Esophagus squamous epithelium (tissue), 5 donors: ENCODE results near the gene SUCLG2. TPM values are rescaled to one million over a fixed set of nuclear protein-coding genes. Genes with fewer than 3 reads are reported as not detected.
A peak's percentile ranks its signal among the peaks of the same experiment; 100 is the strongest.

Experiments used
- DNase-seq: peaks from one replicate; lab custom pipeline; 2025; lab: John Stamatoyannopoulos, UW
- H3K27ac ChIP-seq, 4 donors: fragments of 200-600 bp; sonication (generic); one replicate each; pipeline ENCODE4 v1.5.1; 2016 to 2019; ENCODE audit warnings: mild to moderate bottlenecking in 1 of 4
- H3K27me3 ChIP-seq, 4 donors: fragments of 200-600 bp; sonication (generic); 1 replicate in 3 of 4; 2 replicates in 1 of 4; pipeline versions ENCODE4 v1.5.1 to v1.6.0; 2017 to 2021; ENCODE audit warnings: antibody characterized with exemption in 1 of 4
- H3K36me3 ChIP-seq, 3 donors: fragments of 200-600 bp; sonication (generic); one replicate each; pipeline ENCODE4 v1.5.1; 2016 to 2019
- H3K4me1 ChIP-seq, 3 donors: fragments of 200-600 bp; sonication (generic); one replicate each; pipeline ENCODE4 v1.5.1; 2017 to 2019
- H3K4me3 ChIP-seq, 4 donors: fragments of 200-600 bp; sonication (generic); 1 replicate in 3 of 4; 2 replicates in 1 of 4; pipeline ENCODE4 v1.5.1; 2016 to 2019; ENCODE audit warnings: mild to moderate bottlenecking in 2 of 4, moderate library complexity in 1 of 4
- H3K9me3 ChIP-seq, 3 donors: fragments of 200-600 bp; sonication (generic); one replicate each; pipeline ENCODE4 v1.5.1; 2016 to 2019
- CTCF ChIP-seq, 6 experiments: fragments of 450-650 bp in 4 of 6; fragments of 200-600 bp in 2 of 6; sonication (generic) in 2 of 6; IDR thresholded peaks; one replicate each; pipeline ENCODE4 v1.5.1; 2016 to 2019; ENCODE audit warnings: antibody characterized with exemption in 6 of 6, mild to moderate bottlenecking in 4 of 6, moderate library complexity in 4 of 6
- POLR2A ChIP-seq, 4 donors: fragments of 450-650 bp; IDR thresholded peaks; one replicate each; pipeline ENCODE4 v1.6.1; 2017; ENCODE audit warnings: antibody characterized with exemption in 4 of 4, mild to moderate bottlenecking in 4 of 4, moderate library complexity in 3 of 4
- WGBS, 2 donors: methylation state at CpG; one replicate each; pipeline ENCODE4 v1.1.5; 2018; 5-methylcytosine and 5-hydroxymethylcytosine counted together
- intact Hi-C: fragments of 100-400 bp; cut with DNase I; formaldehyde crosslinking; loops from one replicate; pipeline ENCODE4 v1.15.0; 2022
- total RNA-seq, 4 donors: library from RNA; depleted of rRNA; stranded (reverse); fragments of >200 nt; gene quantifications; one replicate each; pipeline ENCODE4 v1.1.0, GENCODE V29; 2016
- donor health status: DM: yes; HTN: yes; CAD: no.

Gene SUCLG2
- total RNA-seq, 4 donors from 2014 or later, result 29.4 to 55.4 (median 38.8) TPM

GRCh38 chr3:67388738-67389137, 265.7 kb downstream of the SUCLG2 start:
- Histone ChIP-seq H3K27me3 (no peaks in the 10 kb centered on the region), H3K27ac (no peak overlapping the region), H3K4me3 (no peak overlapping the region), H3K4me1 (no peaks in the 10 kb centered on the region), H3K36me3 (peaks cover 0 to 25% (median 0%) of the 10 kb centered on the region in 3 donors), H3K9me3 (no peaks in the 10 kb centered on the region)
- intact Hi-C loops, result no loop called here
- DNase-seq, result no peak
- no peak for TF ChIP-seq POLR2A (IDR thresholded peaks at IDR 0.05)
- no peak for TF ChIP-seq CTCF (IDR thresholded peaks at IDR 0.05)
- WGBS, 2 donors, result 92 to 95% methylated on average over 3 of the region's 3 CpGs

- Histone ChIP-seq H3K4me1 (no peaks in the 10 kb centered on the region), H3K27ac (no peak overlapping the region), H3K36me3 (peaks cover 0 to 17% (median 0%) of the 10 kb centered on the region in 3 donors), H3K4me3 (no peak overlapping the region), H3K27me3 (no peaks in the 10 kb centered on the region), H3K9me3 (no peaks in the 10 kb centered on the region)
- intact Hi-C loops, result no loop called here
- no peak for TF ChIP-seq CTCF (IDR thresholded peaks at IDR 0.05)
- TF ChIP-seq POLR2A (IDR thresholded peaks at IDR 0.05), result no peak
- DNase-seq, result no peak
- 43 to 56% methylated on average over 5 of the region's 5 CpGs for WGBS, 2 donors
Measured at GRCh38 chr3:67386451-67386850, 268.0 kb downstream of the SUCLG2 start.

DNA sequence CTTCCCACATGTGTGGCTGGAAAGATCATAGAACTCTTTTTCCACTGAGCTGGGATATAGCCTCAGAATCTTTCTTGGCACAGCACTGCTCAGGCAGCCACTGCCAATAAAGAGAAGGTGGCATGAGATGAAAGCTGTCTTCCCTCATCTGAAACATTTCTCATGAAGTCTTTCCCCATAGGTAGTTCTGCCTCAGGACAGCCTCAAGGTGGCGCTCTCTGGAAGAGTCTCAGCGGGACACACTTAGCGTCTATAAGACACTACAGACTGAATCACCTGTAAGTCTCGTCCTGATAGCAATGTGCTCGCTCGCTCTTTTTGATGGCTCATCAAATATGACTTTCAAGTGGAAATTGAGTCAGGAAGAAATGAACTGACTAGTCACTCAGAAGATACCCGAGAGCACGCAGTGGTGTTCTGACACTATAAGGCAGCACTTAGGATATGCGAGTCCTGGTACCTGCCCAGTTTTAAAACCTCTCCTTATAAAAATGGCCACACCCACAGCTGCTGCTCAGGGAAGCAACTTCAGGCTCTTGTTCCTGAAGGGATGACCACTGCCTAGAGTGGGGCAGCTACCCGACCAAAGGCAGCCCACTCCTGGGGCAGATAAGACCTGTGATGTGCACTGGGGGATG, 269.5 kb downstream of the SUCLG2 start:
- no peaks in the 10 kb centered on the region for H3K4me1 ChIP-seq
- WGBS, 2 donors, result 89 to 93% methylated on average over 7 to 9 of the region's 10 CpGs

DNA sequence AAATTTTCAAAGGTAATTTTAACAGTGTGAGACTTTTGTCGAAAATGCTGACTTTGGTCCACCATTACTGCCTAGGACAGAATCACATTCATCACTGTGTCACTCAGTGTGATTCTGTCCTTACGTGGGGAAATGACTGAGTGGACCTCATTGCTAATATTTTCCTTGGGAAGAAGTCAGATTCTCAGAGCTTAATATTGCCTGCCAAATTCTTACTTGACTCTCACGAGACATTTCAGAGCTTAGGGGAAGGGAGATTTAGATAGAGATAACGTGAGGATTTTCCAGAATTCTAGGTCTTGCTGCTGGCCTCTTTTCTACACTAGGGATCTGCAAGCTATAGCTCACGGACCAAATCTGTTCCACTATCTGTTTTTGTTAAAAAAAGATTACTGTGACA, 270.4 kb downstream of the SUCLG2 start:
- intact Hi-C loops, result no loop called here
- Histone ChIP-seq H3K4me3 (no peak overlapping the region), H3K36me3 (peaks cover 0 to 15% (median 0%) of the 10 kb centered on the region in 3 donors), H3K4me1 (no peaks in the 10 kb centered on the region), H3K9me3 (no peaks in the 10 kb centered on the region), H3K27ac (no peak overlapping the region), H3K27me3 (no peaks in the 10 kb centered on the region)
- TF ChIP-seq CTCF (IDR thresholded peaks at IDR 0.05) (no peak), POLR2A (IDR thresholded peaks at IDR 0.05) (no peak)
- no peak for DNase-seq
- WGBS, 2 donors, result 63 to 80% methylated on average over 5 of the region's 5 CpGs

More for the DNA sequence above, 269.5 kb downstream of the SUCLG2 start:
- H3K9me3 ChIP-seq, result no peaks in the 10 kb centered on the region
- no peaks in the 10 kb centered on the region for H3K27me3 ChIP-seq
- no peak overlapping the region for H3K4me3 ChIP-seq
- peaks cover 0 to 13% (median 0%) of the 10 kb centered on the region in 3 donors for H3K36me3 ChIP-seq
- TF ChIP-seq CTCF (IDR thresholded peaks at IDR 0.05) (peak in 1 of 6 experiments; percentile 36), POLR2A (IDR thresholded peaks at IDR 0.05) (no peak)
- intact Hi-C loops, result no loop called here
- DNase-seq, result no peak
- no peak overlapping the region for H3K27ac ChIP-seq

- H3K27me3 ChIP-seq, result no peaks in the 10 kb centered on the region
- TF ChIP-seq POLR2A (IDR thresholded peaks at IDR 0.05), result no peak
- TF ChIP-seq CTCF (IDR thresholded peaks at IDR 0.05), result no peak
- intact Hi-C loops, result no loop called here
- no peak overlapping the region for H3K4me3 ChIP-seq
- DNase-seq, result no peak
- peaks cover 0 to 12% (median 0%) of the 10 kb centered on the region in 3 donors for H3K36me3 ChIP-seq
- H3K9me3 ChIP-seq, result no peaks in the 10 kb centered on the region
- no peak overlapping the region for H3K27ac ChIP-seq
- no peaks in the 10 kb centered on the region for H3K4me1 ChIP-seq
- 73 to 76% methylated on average over 7 of the region's 7 CpGs for WGBS, 2 donors
Measured at GRCh38 chr3:67383379-67383778, 271.0 kb downstream of the SUCLG2 start.
